ENCODE results near the gene PDK2.

DNA sequence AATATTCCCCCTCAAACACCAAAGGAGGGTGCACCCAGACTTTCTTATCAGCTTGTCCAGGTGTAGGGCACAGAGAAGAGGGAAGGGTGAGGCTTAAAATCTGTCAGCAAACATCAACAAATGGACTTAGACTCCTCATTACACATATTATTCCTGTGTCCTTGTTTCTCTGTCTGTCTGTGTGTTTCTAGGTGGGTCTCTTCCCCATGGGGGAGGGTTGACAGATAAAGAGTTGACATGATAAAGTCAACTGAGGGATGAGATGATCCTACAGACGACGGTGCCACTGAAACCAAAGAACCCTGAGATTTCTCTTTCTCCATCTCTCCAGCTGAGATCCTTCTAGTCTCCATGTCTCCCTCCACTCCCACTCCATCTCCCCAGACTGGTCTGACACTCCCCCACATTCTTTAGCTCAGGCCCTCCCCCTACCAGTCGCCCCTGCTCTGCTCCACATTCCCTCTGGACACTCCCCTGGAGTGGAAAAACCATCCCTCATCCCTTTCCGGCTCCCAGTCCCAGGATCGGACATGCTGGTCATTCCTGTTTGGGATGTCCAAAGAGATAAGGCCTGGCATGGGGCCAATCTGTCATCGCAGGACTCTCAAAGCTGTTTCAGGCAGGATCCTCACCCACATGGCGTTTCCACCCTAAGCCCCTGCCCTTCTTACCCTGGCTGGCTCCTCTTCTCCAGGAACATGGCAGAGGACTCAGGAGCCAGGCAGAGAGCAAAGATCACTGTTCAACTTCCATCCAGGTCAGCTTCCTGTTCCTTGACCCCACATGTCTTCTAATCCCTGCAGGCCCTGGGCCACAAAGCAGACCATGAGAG, 42.1 kb upstream of the PDK2 start:
- no peak for TF ChIP-seq POLR2A (IDR thresholded peaks at IDR 0.05)
- no peak for TF ChIP-seq CTCF (IDR thresholded peaks at IDR 0.05)
